Measurements from ENCODE around the gene HELZ.

DNA sequence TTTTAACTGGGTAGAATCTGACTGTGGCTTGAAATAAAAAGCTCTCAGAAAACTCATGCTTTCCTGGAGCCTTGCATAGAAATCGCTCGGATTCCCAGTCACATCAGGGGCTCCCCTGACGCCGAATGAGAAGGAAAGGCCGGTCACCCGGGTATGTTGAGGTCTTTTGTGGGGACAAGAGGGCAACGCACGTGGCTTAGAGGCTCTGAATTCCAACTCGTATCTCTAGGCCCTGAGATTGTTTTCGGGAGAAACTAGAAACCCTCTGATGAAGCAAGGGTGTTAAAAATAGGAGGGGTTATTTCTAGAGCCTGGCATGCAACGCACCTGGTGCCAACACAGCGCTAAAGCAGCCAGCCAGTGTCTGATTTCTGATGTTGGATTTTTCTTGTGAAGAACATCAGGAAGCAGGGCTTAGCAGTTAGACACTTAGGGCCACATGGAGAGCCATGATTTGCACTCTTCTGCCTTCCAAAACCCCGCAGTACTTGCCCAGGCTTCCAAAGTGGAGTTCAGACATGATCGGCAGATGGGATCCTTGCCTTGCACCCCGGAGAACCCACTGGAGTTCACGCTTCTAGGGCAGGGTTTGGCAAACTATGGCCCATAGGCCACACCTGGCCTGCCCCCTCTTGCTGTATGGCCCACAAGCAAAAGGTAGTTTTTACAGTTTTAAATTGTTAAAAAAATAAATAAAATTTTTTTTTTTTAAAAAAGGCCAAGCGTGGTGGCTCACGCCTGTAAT lies 188.1 kb downstream of the HELZ start:
- TF ChIP-seq, protein P1, sequence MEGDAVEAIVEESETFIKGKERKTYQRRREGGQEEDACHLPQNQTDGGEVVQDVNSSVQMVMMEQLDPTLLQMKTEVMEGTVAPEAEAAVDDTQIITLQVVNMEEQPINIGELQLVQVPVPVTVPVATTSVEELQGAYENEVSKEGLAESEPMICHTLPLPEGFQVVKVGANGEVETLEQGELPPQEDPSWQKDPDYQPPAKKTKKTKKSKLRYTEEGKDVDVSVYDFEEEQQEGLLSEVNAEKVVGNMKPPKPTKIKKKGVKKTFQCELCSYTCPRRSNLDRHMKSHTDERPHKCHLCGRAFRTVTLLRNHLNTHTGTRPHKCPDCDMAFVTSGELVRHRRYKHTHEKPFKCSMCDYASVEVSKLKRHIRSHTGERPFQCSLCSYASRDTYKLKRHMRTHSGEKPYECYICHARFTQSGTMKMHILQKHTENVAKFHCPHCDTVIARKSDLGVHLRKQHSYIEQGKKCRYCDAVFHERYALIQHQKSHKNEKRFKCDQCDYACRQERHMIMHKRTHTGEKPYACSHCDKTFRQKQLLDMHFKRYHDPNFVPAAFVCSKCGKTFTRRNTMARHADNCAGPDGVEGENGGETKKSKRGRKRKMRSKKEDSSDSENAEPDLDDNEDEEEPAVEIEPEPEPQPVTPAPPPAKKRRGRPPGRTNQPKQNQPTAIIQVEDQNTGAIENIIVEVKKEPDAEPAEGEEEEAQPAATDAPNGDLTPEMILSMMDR (IDR thresholded peaks at IDR 0.05): no peak
- no peak for TF ChIP-seq POLR2A (IDR thresholded peaks at IDR 0.05)
